Activated gamma-delta T cell (primary cell): Measurements from ENCODE around the gene PLA2G3.
A peak's percentile ranks its signal among the peaks of the same experiment; 100 is the strongest.
"Not testable (repeated sequence)": the region's sequence is repeated elsewhere in the genome, so short reads cannot be mapped to it uniquely, and the experiment has no call there.

Experiments
- DNase-seq: peaks from one replicate; lab custom pipeline; 2025; lab: John Stamatoyannopoulos, UW

PLA2G3 gene

DNA sequence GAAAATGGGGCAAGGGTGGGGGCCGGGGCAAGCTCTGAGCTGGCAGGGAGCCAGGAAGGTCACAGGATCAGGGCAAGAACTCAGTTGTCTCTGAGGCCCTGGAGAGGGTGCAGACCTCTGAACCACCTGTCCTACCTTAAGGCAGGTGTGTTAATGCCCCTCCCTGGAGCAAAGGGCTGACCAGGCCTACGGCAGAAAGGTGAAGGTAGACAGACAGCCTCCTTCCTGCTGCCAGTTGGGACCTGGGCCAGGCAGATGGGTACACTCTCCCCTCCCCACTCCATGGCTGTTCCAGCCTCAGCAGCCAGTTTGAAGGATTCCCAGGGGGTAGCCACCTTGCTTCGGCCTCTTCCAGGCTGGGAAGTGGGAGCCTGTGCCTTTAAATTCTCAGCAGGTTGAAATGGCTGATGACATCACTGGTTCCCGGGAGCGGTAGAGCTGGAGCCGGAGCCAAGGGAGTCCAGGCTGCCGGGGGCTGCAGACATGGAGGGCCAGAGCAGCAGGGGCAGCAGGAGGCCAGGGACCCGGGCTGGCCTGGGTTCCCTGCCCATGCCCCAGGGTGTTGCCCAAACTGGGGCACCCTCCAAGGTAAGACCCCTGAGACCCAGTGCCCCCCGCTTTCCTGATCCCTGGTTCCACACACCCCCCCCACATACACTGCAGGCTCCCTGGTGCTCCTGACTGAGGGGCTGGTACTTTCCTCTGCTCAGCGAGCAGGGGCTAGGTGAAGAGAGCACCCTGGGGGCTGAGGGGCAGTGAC is 17.6 kb downstream of the PLA2G3 start, which contains the start of gene INPP5J:
INPP5J (plus strand) TSS at position 435 of the 760 bp plus-strand sequence; CDS start at position 484, 49 bp downstream.
- DNase-seq: no peak

DNA sequence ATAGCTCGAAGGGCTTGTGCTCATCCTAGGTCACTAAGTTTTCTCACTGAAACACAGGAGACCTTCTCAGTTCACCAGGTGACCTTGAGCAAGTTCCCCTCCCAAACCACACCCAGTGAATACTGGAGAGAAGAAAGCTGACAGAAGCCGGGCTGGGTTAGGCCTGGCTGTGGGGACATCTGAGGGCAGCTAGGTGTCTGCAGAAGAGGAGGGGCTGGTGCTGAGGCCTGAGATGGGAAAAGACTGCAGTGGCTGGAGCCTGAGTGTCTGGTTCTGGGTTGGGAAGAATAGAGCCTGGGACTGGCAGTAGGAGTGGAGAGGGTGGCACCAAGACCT is 18.1 kb downstream of the PLA2G3 start:
- no peak for DNase-seq

DNA sequence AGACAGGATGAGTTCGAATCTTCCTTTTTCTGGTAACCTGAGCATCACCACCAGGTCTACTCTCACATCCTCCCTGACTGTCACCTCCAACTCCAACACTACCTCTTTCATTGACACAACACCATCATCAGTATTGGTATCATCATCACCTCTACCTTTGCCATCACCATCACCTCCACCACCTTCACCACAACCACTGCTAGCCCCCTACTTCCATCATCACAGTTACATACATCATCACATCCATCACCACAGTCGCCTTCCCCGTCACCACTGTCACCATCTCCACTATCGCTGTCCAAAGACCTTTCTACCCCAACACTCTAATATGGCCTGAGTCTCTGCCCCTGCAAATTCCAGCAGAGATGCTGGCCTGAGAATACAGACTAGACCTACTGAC is 18.9 kb downstream of the PLA2G3 start:
- no peak for DNase-seq

DNA sequence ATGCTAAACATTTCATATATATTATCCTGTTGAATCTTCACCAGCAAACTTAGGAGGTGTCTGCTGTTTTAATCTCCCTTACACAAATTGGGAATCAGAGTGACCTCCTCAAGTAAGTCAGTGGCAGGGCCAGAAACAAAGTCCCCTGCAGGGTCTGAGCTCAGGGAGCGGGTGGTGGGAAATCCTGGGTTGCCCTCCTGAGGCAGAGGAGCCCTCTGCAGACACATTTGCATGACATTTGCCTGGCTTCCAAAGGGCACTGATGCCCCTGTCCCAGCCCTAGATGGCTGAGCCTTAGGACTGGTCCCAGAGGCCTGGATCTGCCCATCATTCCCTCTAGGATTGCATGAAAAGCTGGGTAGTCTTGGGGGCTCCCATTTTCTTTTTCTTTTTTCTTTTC is 19.7 kb downstream of the PLA2G3 start:
- DNase-seq: no peak

DNA sequence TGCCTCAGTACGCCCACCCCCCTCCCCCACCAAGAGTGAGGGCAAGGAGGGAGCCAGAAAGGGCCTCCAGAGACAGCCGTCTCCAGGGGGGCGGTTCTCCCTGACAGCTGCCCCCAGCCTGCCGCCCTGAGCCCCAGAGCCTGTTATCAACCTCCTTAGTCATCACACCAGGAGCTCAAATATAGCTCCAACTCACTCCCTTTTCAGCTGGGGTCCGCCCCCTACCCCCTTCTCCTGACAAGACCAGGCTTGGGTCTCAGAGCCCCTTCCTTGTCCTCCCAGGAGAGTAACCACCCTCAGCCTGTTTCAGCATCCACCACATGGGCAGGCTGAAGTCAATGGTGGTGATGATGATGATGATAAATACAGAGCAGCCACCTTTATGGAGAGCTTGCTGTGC is 20.1 kb downstream of the PLA2G3 start:
- DNase-seq: no peak

DNA sequence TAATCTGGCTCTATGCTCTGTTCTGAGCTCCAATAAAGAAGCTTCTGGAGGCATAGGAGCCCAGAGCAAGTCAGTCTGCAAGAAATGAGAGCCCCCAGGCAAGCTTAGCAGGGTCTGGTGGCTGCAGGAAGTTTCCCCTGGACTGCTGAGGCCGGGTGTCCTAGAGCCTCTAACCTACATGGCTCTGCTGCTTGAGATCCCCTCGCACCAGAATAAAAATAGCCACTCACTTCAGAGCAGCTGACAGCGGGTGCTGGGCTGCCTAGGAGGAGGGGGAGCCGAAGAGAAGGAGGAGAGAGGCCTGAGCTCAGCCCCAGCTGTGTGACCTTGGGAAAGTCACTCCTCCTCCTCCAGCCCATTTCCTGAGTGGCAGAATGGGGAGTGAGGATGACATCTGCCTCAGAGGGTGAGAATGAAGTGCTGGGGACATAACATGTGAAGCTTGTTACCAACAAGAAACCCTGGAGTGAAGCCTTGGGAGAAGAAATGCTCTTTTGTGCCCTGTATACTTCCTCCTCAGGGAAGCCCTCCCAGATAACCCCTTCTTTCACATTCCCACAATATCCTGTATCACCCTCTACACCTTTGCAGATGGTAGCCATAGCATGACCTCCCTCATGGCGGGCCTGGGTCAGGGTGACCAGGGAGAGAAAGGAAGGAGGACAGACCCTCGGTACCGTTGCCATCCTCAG is 21.1 kb downstream of the PLA2G3 start:
- no peak for DNase-seq

DNA sequence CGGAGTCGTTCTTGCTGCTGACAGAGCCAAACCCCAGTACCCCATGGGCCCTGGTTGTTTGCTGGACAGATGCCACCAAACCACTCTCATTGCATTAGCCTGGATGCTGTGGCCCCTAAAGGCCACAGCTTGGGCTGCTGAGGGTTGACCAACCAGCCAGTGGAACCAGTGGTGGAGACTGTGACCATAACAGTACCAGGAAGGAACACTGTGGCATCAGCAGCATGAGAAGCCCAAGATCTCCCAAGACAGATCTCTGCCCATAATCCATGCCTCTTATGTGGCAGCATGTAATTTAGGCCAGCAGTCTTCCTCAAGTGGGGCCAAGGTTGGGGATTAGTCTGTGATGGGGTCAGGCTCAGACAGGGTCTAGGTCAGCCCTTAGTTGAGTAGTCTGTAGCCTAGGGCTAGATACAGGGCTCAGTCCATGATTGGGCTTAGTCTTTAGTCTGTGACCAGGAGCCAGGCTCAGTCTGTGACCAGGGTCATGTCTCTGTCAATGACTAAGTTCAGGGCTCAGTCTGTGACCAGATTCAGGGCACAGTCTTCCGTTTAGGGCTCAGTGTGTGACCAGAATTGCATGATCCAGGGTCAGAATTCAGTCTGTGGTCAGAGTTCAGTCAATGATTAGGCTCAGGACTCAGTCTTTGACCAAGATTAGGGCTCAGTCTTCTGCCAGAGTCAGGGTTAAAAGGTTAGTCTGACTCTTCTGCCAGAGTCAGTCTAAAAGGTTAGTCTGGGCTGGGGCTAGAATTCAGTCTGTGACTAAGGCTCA is 22.1 kb downstream of the PLA2G3 start:
- no peak for DNase-seq

DNA sequence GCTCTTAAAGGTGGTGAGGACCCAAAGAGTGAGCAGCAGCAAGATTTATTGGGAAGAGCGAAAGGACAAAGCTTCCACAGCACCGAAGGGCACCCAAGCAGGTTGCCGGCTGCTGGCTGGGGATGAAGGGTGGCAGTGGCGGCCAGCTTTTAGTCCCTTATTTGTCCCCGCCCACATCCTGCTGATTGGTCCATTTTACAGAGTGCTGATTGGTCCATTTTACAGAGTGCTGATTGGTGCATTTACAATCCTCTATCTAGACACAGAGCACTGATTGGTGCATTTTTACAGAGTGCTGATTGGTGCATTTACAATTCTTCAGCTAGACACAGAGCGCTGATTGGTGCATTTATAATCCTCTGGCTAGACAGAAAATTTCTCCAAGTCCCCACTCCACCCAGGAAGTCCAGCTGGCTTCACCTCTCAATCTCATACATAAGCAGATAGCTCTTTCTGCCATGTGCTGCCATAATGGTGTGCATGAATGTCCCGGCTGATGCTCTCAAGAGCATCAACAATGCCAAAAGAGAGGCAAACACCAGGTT is 27.7 kb downstream of the PLA2G3 start:
- DNase-seq: not testable (repeated sequence)

DNA sequence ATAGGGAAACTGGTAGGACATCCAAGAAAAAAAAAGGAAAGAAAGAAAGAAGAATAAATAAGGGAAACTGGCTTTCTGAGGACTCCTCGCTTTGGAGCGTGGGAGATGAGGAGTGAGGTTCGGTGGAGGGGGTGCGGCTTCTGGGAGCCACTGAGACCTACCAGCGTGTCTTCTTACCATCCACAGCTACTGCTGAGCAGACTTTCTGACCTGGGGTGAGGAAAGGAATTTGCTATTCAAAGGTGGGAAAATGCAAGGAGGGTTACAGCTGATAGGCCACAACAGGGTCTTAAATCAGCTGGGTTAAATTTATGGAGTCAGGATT is 32.5 kb downstream of the PLA2G3 start:
- no peak for DNase-seq

DNA sequence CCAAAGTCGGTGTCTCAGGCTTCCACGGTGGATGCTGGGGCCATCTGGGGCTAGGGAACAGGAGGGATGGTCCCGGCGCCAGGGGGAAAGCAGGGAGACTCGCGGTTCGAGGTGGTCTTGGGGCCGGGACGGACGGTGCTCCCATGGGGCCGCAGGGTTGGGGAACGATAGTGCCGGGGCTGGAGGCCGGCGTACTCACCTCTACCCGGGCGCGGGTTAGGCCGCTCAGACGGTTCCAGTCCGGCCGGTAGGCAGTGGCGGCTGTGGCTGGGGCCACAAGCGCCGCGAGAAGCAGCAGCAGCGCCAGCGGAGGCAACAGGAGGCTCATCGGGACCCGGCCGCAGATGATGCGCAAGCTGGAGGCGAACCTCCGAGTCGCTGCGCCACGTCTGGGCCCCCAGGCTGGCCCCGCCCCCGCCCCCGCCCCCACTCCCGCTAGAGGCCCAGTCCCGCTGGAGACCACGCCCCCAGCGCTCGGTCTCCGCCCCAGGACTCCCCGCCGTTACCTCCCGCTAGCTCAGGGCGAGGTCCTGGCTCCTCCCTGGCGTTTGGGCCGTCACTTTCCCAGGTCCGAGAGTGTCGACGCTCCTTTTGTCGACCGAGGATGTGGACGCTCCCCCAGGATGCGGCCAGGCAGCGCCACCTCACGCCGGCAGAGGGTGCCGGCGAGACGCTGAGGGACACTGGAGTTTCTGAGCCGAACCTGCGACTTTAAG is 33.0 kb downstream of the PLA2G3 start, which contains the start of gene SELENOM:
SELENOM (minus strand) TSS at position 391 of the 716 bp plus-strand sequence; CDS start at position 328, 63 bp downstream.
- peak; percentile 76 for DNase-seq

DNA sequence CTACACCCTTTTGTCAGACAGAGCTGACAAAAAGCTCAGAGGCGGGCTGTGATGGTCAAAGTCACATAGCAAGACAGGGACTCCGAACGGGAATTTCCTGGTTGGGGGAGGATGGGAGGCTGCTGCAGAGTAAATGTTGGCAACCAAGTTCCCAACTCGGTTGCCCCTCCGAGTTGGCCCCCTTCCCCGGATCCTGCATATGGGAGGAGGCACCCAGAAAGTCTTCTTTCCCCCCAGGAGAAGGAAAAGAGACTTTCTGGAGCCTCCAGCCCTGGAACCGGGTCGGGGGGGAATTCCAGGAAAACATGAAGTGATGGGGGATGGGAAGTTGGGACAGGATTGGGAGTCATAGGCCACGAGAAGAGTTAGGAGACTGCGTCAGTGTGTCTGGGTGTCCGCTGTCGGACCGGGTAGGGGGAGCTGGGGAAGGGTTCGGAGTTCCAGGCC is 33.6 kb downstream of the PLA2G3 start:
- DNase-seq: no peak

DNA sequence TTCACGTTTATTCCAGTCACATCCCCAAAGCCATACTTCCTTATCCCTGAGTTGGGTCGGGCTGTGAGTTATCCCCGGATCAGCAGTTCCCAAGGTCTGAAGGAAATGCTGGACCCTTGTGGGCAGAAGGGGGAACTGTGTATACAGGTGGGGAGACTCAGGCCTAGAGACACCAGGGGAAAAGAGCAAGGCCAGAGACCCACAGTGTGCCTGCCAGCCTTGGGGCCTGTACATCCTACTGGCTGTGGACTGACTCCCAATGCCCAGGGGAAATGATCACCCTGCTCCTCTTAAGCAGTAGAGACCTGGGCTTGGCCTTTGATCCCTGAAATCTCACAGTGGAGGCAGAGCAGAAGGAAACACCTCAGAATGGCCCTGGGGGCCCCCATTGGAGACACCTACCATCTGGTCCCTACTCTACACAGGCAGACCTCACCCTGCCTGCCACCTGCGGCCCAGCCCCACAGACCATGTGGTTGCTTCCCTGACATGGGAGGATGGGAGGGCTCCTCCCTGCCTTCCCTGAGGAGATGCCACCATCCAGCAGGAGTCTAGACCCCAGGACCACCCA is 34.2 kb downstream of the PLA2G3 start:
- no peak for DNase-seq

DNA sequence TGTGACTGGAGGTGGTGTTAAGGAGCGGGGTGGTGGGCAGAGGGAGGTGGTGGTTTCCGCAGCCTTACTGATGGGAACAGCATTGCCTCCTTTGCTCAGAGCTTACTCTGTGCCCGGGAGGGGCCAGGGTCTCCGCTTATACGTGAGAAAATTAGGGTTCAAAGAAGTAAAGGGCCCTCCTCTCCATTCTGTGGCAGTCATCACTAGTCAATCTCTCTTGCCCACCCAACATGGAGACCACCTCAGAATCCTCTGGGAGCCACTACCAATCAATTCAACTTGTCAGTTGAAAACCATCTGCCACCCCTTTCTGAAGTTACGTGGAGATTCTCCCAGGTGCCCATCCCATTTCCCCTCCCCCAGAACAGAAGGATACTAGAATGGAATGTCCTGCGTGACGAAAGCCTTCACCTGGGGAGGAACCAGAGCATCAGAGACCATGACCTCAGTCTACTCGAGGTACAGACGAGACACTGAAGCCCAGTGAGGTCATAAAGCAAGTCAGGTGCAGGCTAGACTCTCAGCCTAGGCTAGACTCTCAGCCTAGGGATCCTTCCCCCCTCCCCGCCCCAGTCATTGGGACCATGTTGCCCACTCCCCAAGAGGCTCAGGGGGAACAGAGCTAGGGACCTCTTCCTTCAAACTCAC is 34.9 kb downstream of the PLA2G3 start:
- no peak for DNase-seq

DNA sequence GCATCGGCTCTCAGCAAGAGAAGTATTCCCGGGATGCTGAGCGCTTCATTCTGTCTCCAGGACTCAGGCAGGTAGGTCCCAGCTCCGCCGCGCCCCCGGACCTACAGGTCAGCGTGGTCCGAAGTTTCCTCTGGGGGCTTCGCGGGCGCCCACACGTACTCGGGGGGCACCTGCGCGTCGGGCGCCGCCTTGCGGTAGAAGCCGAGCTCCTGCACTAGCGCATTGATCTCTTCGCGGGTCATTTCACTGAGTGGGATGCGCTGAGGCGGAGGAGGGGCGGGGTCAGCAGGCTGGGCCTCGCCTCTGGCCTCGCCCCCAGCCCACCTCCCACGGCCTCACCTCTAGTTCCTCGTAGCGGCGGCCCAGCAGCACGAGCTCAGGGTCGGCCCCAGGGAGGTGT is 35.4 kb downstream of the PLA2G3 start:
- no peak for DNase-seq

DNA sequence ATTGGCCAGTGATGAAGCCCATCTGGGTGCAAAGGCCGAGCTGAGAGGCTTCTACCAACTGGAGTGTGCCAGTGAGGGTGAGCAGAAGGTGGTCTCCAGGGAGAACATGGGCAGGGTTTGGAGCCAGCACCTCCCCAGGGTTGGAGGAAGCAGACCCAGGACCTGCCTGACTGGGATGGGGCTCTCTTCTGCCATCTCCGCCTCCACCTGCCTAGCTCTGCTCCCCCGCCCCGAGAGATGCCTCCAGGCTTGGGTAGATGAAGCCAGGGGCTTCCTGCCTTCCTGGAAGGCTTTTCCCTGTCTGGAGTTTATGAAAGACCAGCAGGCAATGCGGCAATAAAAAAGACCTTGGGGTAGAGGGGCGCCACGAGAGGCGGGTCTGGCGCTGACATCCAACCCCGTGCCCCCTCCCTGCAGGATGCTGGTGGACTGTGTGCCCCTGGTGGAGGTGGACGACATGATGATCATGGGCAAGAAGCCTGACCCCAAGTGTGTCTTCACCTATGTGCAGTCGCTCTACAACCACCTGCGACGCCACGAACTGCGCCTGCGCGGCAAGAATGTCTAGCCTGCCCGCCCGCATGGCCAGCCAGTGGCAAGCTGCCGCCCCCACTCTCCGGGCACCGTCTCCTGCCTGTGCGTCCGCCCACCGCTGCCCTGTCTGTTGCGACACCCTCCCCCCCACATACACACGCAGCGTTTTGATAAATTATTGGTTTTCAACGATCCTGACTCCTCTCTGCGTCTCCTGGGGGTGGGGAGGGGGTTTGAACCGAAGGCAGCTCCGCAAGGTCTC is 36.2 kb downstream of the PLA2G3 start:
- DNase-seq: no peak

DNA sequence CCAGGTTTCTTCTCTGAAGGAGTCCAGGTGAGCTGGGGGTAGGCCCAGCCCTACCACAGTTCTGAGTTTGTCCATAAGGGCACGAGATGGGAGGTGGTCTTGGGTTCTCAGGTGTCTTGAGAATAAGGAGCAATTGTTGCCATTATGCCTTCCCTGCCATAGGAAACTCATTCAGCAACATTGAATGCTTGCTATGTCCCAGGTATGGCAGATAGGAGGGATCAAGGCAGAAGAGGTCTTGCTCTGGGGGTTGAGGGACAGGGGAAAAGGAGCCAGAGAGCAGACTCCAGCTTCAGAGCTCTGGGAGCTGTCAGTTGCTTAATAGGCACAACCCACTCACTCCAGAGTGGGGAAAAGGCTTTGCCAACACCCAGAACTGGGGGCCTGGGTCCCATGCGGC is 37.2 kb downstream of the PLA2G3 start:
- no peak for DNase-seq

DNA sequence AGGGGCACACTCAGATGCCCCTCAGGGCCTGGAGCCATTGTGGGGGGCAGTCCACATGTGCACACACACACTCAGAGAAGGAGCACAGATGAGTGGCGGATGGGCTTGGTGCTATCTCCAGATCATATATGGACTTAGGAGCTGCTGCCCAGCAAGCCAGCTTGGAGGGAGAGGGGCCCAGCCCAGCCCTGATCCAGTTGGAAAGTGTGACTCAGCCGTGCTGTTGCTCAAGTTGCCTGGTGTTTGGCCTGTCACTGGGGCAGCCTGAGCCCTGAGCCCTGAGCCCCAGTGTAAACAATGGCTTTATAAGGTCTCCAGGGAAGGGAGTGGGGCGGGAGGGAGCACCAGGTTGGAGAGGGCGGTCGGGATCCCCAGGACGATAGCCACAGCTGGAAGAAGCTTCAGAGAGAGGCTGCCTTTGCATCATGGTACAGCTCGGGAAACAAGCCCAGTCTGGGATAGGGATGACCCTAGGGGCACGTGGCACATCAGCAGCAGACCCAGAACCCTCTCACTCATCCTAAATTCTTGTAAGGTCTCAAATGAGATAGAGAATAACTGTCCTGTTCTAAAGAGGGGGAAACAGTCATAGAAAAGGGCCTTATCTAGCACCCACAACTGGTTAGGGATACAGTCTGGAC is 37.7 kb downstream of the PLA2G3 start:
- DNase-seq: no peak

DNA sequence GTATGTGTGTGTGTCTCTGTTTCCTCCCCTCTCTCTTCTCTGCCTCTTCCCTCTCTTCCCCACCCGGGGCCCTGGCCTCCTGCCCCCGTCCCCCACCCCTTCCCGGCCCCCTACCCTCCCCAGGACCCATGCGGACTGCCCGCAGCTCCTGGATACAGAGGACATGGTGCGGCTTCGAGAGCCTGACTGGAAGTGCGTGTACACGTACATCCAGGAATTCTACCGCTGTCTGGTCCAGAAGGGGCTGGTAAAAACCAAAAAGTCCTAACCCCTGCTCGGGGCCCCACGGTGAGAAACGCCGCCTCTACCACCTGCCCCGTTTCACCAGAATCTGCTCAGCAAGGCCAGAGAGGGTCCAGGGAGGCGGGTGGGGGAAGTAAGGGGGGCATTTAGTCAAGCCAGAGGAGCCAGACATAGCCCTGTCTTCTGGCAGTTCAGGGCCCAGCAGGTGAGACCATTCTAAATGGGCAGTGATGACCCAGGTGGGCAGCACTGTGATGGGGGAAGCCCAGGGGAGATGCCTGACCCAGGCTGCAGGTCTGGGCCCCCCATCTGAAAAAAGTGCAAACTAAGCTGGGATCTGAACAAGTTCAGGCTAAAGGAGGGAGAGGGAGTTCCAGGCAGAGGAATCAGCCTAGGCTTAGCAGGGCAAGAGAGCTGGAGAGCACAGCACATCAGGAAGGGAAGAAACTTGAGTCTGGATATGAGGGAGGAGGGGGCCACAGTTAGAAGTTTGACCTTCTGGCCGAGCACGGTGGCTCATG is 39.4 kb downstream of the PLA2G3 start:
- no peak for DNase-seq
